CD4-positive, alpha-beta T cell treated with Interleukin-4 for 4 hours (primary cell): ENCODE measurements around the gene VIL1.

ENCODE experiments used
- DNase-seq: peaks from one replicate; pipeline ENCODE4 v3.0.0-alpha.2; 2020

VIL1 gene

DNA sequence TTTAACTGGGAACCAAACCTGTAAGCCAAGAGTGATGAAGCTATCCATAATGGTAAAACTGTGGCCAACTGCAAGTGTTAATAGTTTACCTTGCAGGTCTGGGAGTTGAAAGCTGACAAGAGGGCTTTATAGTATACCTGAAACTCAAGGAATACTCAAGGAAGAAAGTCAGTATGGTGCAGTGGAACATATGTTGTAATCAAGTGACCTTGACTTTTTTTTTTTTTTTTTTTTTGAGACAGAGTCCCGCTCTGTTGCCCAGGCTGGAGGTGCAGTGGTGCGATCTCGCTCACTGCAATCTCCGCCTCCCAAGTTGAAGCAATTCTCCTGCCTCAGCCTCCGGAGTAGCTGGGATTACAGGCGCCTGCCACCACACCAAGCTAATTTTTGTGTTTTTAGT, 27.6 kb downstream of the VIL1 start:
- DNase-seq: no peak

DNA sequence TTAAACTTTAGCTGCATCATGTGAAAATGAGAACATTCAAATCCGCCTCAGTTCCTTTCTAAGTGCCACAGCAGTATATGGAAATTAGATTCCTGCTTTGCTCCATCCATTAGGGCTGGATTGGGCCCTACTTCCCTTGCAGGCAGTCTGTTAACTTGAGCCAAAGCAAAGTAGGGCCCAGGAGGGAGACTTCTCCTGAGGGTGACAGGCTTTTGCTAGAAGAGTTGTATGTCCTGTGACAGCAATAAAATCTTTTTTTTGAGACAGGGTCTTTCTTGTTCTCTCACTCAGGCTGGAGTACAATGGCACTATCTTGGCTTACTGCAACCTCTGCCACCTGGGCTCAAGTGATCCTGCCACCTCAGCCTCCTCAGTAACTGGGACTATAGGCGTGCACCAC, 28.1 kb downstream of the VIL1 start:
- DNase-seq: no peak

- DNase-seq: no peak
These were observed 30.0 kb downstream of the VIL1 start for GRCh38 chr2:218448934-218449333.

DNA sequence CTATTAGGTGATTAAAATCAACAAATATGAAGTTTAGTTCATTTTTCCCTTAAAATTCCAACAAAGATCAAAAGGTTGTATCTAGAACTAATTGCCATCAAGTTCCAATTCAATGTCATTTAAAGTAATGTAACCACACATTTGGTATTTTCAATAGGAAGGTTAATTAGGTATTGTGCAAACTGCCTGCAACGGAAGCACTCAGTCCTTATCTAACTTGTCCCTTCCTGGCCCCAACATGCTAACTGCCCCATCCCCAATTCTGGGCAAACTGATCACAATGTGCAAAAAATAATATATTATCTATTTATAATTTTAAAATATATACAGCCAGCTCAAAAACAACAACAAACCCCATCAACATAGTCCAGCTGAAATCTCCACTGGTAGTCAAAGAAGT, 33.2 kb downstream of the VIL1 start:
- DNase-seq: no peak

- no peak for DNase-seq
These were observed 37.9 kb downstream of the VIL1 start for GRCh38 chr2:218456849-218457248.

DNA sequence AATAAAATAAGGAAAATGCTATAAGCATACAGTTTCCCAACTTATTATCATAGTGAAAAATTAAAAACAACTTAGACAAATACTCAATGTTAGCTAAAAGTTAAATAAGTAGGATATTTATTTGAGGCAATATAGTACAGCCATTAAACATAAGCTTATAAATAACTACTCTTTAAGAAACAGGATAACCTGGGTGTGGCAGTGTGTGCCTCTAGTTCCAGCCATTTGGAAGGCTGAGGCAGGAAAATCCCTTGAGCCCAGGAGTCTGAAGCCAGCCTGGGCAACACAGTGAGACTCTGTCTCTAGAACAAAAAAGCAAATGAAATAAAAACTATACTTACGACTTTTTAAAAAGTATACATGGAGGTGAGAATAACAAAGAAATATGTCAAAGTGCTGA, 39.7 kb downstream of the VIL1 start:
- DNase-seq: no peak

GRCh38 chr2:218465987-218466633, 47.2 kb downstream of the VIL1 start:
- DNase-seq: peak; percentile 17

DNA sequence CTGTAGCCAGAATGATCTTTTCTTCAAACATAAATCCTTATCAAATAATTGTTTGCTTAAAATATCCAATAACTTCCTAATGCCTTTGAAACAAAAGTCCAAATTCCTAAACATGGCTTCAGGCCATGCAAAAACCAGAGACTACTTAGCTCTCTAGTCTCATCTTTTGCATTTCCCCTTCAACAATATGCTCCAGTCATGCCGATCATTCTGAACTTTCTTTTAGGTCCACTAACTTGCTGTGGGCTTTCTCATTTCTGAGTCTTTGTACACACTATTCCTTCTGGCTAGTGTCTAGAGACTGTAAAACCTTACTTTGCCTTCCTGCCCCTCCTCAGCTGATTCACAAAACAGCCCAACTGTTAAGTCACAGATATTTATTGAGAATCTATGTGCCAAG, 51.5 kb downstream of the VIL1 start:
- DNase-seq: no peak

DNA sequence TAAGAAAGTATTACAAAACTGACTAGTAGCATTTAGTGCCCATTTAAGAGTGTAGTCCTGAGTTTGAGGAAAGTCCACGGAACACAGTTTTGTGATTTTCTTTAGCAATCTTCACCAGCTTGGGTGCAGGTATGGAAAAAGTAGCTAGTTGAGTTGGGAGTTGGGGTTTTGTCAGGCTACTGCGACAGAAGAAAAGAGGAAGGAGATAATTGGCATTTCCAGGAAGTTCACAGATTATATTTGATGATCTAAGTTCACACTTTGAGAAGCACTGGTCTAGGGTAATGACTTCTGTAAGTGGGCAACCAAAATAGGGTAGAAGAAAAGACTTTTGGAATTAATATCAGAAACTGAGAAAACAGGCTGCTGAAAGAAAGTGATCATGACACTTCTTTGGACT, 52.1 kb downstream of the VIL1 start:
- no peak for DNase-seq

GRCh38 chr2:218471982-218472381, 53.1 kb downstream of the VIL1 start:
- DNase-seq: no peak

- no peak for DNase-seq
These were observed 54.1 kb downstream of the VIL1 start for GRCh38 chr2:218472988-218473387.

GRCh38 chr2:218474527-218474926, 55.6 kb downstream of the VIL1 start:
- no peak for DNase-seq

- no peak for DNase-seq
These were observed 57.8 kb downstream of the VIL1 start for GRCh38 chr2:218476676-218477075.

DNA sequence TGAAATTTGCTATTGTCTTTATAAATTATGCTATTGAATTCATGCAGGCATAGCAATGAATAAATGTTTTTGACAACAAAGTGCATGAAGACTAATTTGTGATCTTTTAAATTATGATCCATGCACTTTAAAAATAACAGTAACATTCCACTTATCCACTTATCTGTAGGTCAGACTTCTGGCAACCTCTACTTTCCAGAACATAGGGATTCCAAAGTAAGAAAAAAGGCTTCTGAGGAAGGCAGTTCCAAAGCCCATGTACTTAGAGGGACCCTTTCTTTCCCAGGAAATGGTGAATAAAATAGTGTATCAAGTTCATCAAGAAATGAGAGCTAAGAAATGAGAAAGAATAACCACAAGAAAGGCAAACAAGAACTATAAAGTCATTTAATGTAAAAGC, 58.3 kb downstream of the VIL1 start:
- DNase-seq: no peak

- DNase-seq: no peak
These were observed 59.6 kb downstream of the VIL1 start for GRCh38 chr2:218478544-218478943.

DNA sequence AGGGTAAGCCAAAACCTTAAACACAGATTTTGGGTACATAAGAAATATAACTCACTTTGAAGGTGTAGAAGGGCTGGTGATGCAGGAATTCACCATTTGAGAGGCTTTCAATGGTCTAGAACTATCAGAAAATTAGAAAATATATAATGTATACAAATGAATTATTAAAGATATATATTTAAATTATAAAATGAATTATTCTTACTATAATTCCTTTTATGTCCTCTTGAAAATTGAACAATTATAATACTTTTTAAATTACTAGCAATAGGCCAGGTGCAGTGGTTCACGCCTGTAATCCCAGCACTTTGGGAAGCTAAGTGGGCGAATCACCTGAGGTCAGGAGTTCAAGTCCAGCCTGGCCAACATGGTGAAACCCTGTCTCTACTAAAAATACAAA, 60.7 kb downstream of the VIL1 start:
- no peak for DNase-seq

- no peak for DNase-seq
These were observed 63.7 kb downstream of the VIL1 start for GRCh38 chr2:218482651-218483050.

DNA sequence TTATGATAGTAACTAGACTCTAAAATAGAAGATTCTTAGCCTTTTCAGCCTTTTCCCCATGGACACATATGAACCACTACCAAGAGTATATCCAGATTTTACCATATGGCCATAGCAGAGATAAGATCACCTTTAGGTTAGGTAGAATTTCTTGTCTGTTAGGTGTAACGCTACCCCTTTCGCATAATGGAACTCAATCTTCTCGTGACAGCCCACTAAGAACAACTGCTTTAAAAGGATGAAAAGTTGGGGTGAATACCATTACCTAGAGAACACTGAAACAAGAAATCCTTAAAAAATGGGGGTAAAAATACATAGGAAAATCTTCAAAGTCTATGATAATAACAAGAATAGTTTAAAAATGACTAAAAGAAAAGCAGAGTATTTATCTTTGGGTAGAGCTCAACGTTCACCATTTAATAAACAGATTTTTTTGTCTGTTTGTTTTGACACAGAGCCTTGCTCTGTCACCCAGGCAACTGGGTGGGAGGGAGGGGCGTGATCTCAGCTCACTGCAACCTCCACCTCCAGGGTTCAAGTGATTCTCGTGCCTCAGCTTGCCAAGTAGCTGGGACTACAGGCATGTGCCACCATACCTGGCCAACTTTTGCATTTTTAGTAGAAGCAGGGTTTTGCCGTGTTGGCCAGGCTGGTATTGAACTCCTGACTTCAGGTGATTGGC, 67.2 kb downstream of the VIL1 start:
- no peak for DNase-seq

DNA sequence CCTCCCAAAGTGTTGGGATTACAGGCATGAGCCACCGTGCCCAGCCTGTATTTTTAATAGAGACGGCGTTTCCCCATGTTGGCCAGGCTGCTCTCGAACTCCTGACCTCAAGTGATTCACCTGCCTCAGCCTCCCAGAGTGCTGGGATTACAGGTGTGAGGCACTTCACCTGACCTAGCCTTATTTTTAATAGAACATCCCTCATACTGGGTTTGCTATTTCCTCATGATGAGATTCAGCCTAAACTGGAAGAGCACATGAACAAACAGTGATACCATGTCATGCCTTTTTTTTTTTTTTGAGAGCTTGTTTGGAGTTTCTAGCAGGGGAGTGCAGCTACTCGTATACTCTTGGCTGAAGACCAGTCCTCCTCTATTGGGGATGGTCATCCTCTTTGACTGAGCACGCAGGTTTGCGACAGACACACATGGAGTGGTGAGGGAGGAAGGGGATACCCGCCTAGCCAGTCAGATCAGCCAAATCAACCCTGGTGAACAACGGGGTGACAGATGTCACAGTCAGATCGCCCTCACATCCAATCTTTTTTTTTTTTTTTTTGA, 81.7 kb downstream of the VIL1 start:
- no peak for DNase-seq

DNA sequence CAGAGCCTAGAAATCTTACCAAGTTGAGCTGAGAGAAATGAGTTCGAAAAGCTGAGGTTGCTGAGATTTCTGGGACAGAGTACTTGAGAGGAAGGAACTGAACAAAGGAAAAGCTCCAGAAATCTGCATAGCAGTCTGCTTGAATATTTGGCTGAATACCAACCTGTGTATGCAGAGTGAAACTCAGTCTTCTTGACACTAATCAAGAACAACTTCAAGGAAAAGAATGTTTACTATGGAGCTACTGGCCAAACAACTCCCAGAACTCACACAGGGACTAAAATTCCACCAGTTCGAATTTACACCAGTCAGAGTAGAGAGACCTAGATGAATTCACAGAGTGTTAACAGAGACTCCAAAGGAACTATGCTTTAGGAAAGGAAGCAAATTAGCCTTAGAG, 82.7 kb downstream of the VIL1 start:
- no peak for DNase-seq
